IMR-90 (cell line): Measurements from ENCODE around the gene IRS2. TPM values are rescaled to one million over a fixed set of nuclear protein-coding genes. Genes with fewer than 3 reads are reported as not detected.

ENCODE experiments used
- ATAC-seq: fragments of 200-7000 bp; cut with Tn5 transposase; 2 replicates; pipeline ENCODE4 v1.9.1; 2020; ENCODE audit warnings: low read depth, mild to moderate bottlenecking, moderate library complexity
- BruUV-seq: library from RNA; stranded (reverse); fragments of 400-500 nt; replicated peaks from 2 replicates; lab custom pipeline; 2021; lab: Mats Ljungman, UMichigan
- CTCF ChIA-PET: fragments of 300-600 bp; formaldehyde crosslinking; extraction: SDS; loops from one replicate; lab custom pipeline; 2021; ENCODE audit warnings: antibody characterized with exemption; lab: Yijun Ruan, JAX
- POLR2A ChIA-PET: fragments of 300-600 bp; sonication (Branson Sonifier 250); formaldehyde crosslinking; loops from one replicate; lab custom pipeline; 2022; ENCODE audit warnings: antibody characterized with exemption; ENCODE audit not compliant: unreplicated experiment; lab: Charles Lee
- DNase-seq: peaks from one replicate; pipeline ENCODE4 v3.0.0; 2013
- H2AFZ ChIP-seq: replicated peaks from 2 replicates; pipeline ENCODE3; 2013; ENCODE audit warnings: low read length, mild to moderate bottlenecking; ENCODE audit not compliant: poor library complexity
- H2AK5ac ChIP-seq: 2 replicates; pipeline ENCODE4 v1.6.1; 2013; ENCODE audit warnings: low read depth, low read length, inconsistent platforms
- H2AK9ac ChIP-seq: replicated peaks from 2 replicates; pipeline ENCODE3; 2013; ENCODE audit warnings: mild to moderate bottlenecking, low read depth, low read length, moderate library complexity; ENCODE audit not compliant: poor library complexity
- H2BK120ac ChIP-seq: 2 replicates; pipeline ENCODE4 v1.6.1; 2013; ENCODE audit warnings: low read depth, low read length, inconsistent platforms
- H2BK15ac ChIP-seq: 3 replicates; pipeline ENCODE4 v1.6.1; 2013; ENCODE audit warnings: low read depth, low read length, inconsistent platforms
- H2BK20ac ChIP-seq: 2 replicates; pipeline ENCODE4 v1.6.1; 2013; ENCODE audit warnings: low read depth, mild to moderate bottlenecking, inconsistent platforms, low read length, moderate library complexity
- H2BK5ac ChIP-seq: 2 replicates; pipeline ENCODE4 v1.6.1; 2013; ENCODE audit warnings: mild to moderate bottlenecking, low read depth, low read length, inconsistent platforms; ENCODE audit not compliant: poor library complexity, severe bottlenecking
- H3K14ac ChIP-seq: replicated peaks from 2 replicates; pipeline ENCODE4 v1.6.1; 2013; ENCODE audit warnings: low read depth, low read length, inconsistent platforms
- H3K18ac ChIP-seq: 2 replicates; pipeline ENCODE4 v1.6.1; 2013; ENCODE audit warnings: low read depth, low read length, control low read depth
- H3K23ac ChIP-seq: 2 replicates; pipeline ENCODE4 v1.6.1; 2013; ENCODE audit warnings: low read depth, low read length, inconsistent platforms
- H3K27ac ChIP-seq: 2 replicates; pipeline ENCODE4 v1.5.1; 2013; ENCODE audit warnings: mild to moderate bottlenecking, control low read depth, low read length; ENCODE audit not compliant: insufficient read depth
- H3K27me3 ChIP-seq: 2 replicates; pipeline ENCODE4 v1.6.1; 2013; ENCODE audit warnings: low read length; ENCODE audit not compliant: control insufficient read depth, insufficient read depth
- H3K36me3 ChIP-seq: 2 replicates; pipeline ENCODE4 v1.6.1; 2013; ENCODE audit warnings: low read length, mixed read lengths; ENCODE audit not compliant: control insufficient read depth, insufficient read depth
- H3K4ac ChIP-seq: 2 replicates; pipeline ENCODE4 v1.6.1; 2013; ENCODE audit warnings: low read depth, low read length, inconsistent platforms
- H3K4me1 ChIP-seq: 2 replicates; pipeline ENCODE4 v1.6.1; 2013; ENCODE audit warnings: low read length, mixed read lengths; ENCODE audit not compliant: control insufficient read depth, insufficient read depth
- H3K4me2 ChIP-seq: 2 replicates; pipeline ENCODE4 v1.6.1; 2013; ENCODE audit warnings: low read depth, mild to moderate bottlenecking, control low read depth, low read length, moderate library complexity
- H3K4me3 ChIP-seq: 2 replicates; pipeline ENCODE4 v1.5.1; 2013; ENCODE audit warnings: low read depth, mild to moderate bottlenecking, control low read depth, low read length, moderate library complexity; ENCODE audit not compliant: insufficient read depth
- H3K56ac ChIP-seq: 2 replicates; pipeline ENCODE4 v1.6.1; 2013; ENCODE audit warnings: low read length, inconsistent platforms; ENCODE audit not compliant: insufficient read depth; ENCODE audit errors: extremely low read depth
- H3K79me1 ChIP-seq, 2 experiments: 2 replicates each; pipeline ENCODE4 v1.6.1; 2013; ENCODE audit warnings: low read length in 2 of 2, inconsistent platforms in 1 of 2, low read depth in 1 of 2
- H3K9ac ChIP-seq: 2 replicates; pipeline ENCODE4 v1.6.1; 2013; ENCODE audit warnings: low read depth, low read length, control low read depth
- H3K9me1 ChIP-seq: 2 replicates; pipeline ENCODE4 v1.6.1; 2013; ENCODE audit warnings: low read length, inconsistent platforms; ENCODE audit not compliant: insufficient read depth
- H3K9me3 ChIP-seq: 2 replicates; pipeline ENCODE4 v1.6.1; 2013; ENCODE audit warnings: low read length; ENCODE audit not compliant: control insufficient read depth, insufficient read depth
- H4K20me1 ChIP-seq: 2 replicates; pipeline ENCODE4 v1.6.1; 2013; ENCODE audit warnings: low read length, inconsistent platforms; ENCODE audit not compliant: insufficient read depth
- H4K5ac ChIP-seq: 2 replicates; pipeline ENCODE4 v1.6.1; 2013; ENCODE audit warnings: mild to moderate bottlenecking, low read depth, low read length, control low read depth
- H4K8ac ChIP-seq, 2 experiments: 2 replicates each; pipeline ENCODE4 v1.6.1; 2013; ENCODE audit warnings: low read depth in 2 of 2, low read length in 2 of 2, control low read depth in 1 of 2, inconsistent platforms in 1 of 2
- H4K91ac ChIP-seq: 2 replicates; pipeline ENCODE4 v1.6.1; 2013; ENCODE audit warnings: low read depth, low read length, inconsistent platforms; ENCODE audit not compliant: insufficient read depth
- BHLHE40 ChIP-seq: fragments of 150-350 bp; IDR thresholded peaks from 2 replicates; pipeline ENCODE4 v1.6.1; 2016; ENCODE audit warnings: mild to moderate bottlenecking, low read depth, low read length
- CEBPB ChIP-seq: IDR thresholded peaks from 2 replicates; pipeline ENCODE4 v1.6.1; 2012; ENCODE audit warnings: low read depth, low read length, improper control_type of control experiment
- CHD1 ChIP-seq: IDR thresholded peaks from 2 replicates; pipeline ENCODE4 v1.6.1; 2012; ENCODE audit warnings: low read depth, low read length, improper control_type of control experiment
- FOS ChIP-seq: fragments of 150-350 bp; IDR thresholded peaks from 2 replicates; pipeline ENCODE4 v1.6.1; 2016; ENCODE audit warnings: low read depth, low read length
- MAFK ChIP-seq: IDR thresholded peaks from 2 replicates; pipeline ENCODE4 v1.6.1; 2012; ENCODE audit warnings: low read depth, low read length, improper control_type of control experiment
- MAZ ChIP-seq: IDR thresholded peaks from 2 replicates; pipeline ENCODE4 v1.6.1; 2012; ENCODE audit warnings: low read depth, mild to moderate bottlenecking, low read length, improper control_type of control experiment, moderate library complexity, borderline replicate concordance
- MXI1 ChIP-seq: IDR thresholded peaks from 2 replicates; pipeline ENCODE4 v1.6.1; 2012; ENCODE audit warnings: low read depth, mild to moderate bottlenecking, low read length, moderate library complexity, borderline replicate concordance
- NFE2L2 ChIP-seq: fragments of 150-350 bp; IDR thresholded peaks from 2 replicates; pipeline ENCODE4 v1.6.1; 2016; ENCODE audit warnings: low read depth, mild to moderate bottlenecking, low read length
- POLR2A ChIP-seq: IDR thresholded peaks from 2 replicates; pipeline ENCODE4 v1.6.1; 2012; ENCODE audit warnings: mild to moderate bottlenecking, low read depth, low read length
- RAD21 ChIP-seq: IDR thresholded peaks from 2 replicates; pipeline ENCODE4 v1.6.1; 2012; ENCODE audit warnings: low read length, improper control_type of control experiment
- RCOR1 ChIP-seq: IDR thresholded peaks from 2 replicates; pipeline ENCODE4 v1.6.1; 2012; ENCODE audit warnings: mild to moderate bottlenecking, low read length, improper control_type of control experiment; ENCODE audit not compliant: insufficient replicate concordance
- RFX5 ChIP-seq: IDR thresholded peaks from 2 replicates; pipeline ENCODE4 v1.8.0; 2012; ENCODE audit warnings: low read depth, mild to moderate bottlenecking, low read length, moderate library complexity
- SMC3 ChIP-seq: fragments of 150-350 bp; IDR thresholded peaks from 2 replicates; pipeline ENCODE4 v1.6.1; 2016; ENCODE audit warnings: low read depth, mild to moderate bottlenecking, antibody characterized with exemption, low read length, moderate library complexity
- USF2 ChIP-seq: fragments of 150-350 bp; IDR thresholded peaks from 2 replicates; pipeline ENCODE4 v1.6.1; 2017; ENCODE audit warnings: mild to moderate bottlenecking, antibody characterized with exemption, low read length, low read depth
- WGBS, 2 experiments: methylation state at CpG; one replicate each; pipeline versions ENCODE4 v1.1.5 to v1.1.7; 2013; ENCODE audit warnings: missing lambda C conversion rate in 2 of 2; ENCODE audit not compliant: insufficient read length in 1 of 2; ENCODE audit errors: extremely low coverage in 2 of 2; 5-methylcytosine and 5-hydroxymethylcytosine counted together
- dilution Hi-C: fragments of 300-500 bp; cut with HindIII; formaldehyde crosslinking; loops from one replicate; pipeline ENCODE4 v1.14.3; 2018; ENCODE audit warnings: low sequenced_read_pairs; ENCODE audit not compliant: unreplicated experiment
- in situ Hi-C: fragments of 300-500 bp; cut with MboI; formaldehyde crosslinking; loops from 3 replicates; pipeline ENCODE4 v1.14.3; 2019; ENCODE audit warnings: low sequenced_read_pairs, inconsistent platforms, mixed read lengths
- intact Hi-C: fragments of 100-400 bp; cut with micrococcal nuclease; formaldehyde crosslinking; loops from 2 replicates; pipeline ENCODE4 v1.10.0; 2022
- polyA plus RNA-seq, 3 experiments: library from polyadenylated mRNA; depleted of rRNA; stranded (reverse); fragments of >200 nt; gene quantifications; 2 replicates each; pipeline ENCODE4 v1.2.3, GENCODE V29; 2012; ENCODE audit warnings: low replicate concordance in 1 of 3
- total RNA-seq: library from RNA; depleted of rRNA; stranded (reverse); fragments of >200 nt; gene quantifications from 2 replicates; pipeline ENCODE4 v1.2.3, GENCODE V29; 2012
- TF ChIP-seq, protein P1 (sequence below): fragments of 150-350 bp; IDR thresholded peaks from 2 replicates; pipeline ENCODE4 v1.6.1; 2016; ENCODE audit warnings: low read depth, mild to moderate bottlenecking, low read length, moderate library complexity, borderline replicate concordance

IRS2 gene
- total and polyA plus RNA-seq, 2 of the 4 experiments (the other 2 are of a cell fraction) = 0.36 to 1.4 TPM

DNA sequence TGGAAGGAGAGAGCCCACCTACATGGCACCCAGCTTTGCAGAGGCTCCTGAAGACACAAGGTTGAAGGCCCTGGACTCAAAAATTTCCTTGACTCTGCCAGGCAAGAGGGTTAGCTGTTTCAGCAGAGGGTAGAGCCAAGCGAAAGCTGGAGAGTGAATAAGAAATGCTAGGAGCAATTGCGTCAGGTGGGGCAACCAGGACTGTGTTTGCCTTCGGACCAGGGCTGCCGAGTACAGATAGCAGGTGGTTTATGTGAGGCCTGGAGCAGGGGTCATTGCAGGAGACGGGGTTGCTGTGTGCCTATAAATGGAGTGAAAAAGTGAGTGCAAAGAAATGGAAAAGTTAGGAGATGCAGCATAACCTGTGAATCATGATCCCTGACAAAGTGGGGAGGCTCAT is 59.1 kb downstream of the IRS2 start (continued):
- TF ChIP-seq RAD21 = no peak

- H3K27me3 ChIP-seq = peaks cover 51% of the 10 kb centered on the region
- H4K8ac ChIP-seq = no peak overlapping the region
- H3K4me1 ChIP-seq = no peaks in the 10 kb centered on the region
- ATAC-seq (no peak), DNase-seq (no peak)
- H3K18ac ChIP-seq = no peak overlapping the region
- H3K4me2 ChIP-seq = no peak overlapping the region
- no peak overlapping the region for H3K27ac ChIP-seq
- in situ Hi-C loops = no loop called here
- H3K9me1 ChIP-seq = no peaks in the 10 kb centered on the region
- no peak overlapping the region for H2AK5ac ChIP-seq
- intact Hi-C loops = no loop called here
- ChIA-PET POLR2A (no interaction called here), CTCF (no interaction called here)
- H2BK20ac ChIP-seq = no peak overlapping the region
- no peaks in the 10 kb centered on the region; the same call in 1 of the 2 replicates for H3K9me3 ChIP-seq
- dilution Hi-C loops = no loop called here
- H2BK120ac ChIP-seq = no peak overlapping the region
- H3K23ac ChIP-seq = no peak overlapping the region
- no peak overlapping the region for H2AK9ac ChIP-seq
- no peak overlapping the region for H4K5ac ChIP-seq
- H3K79me1 ChIP-seq = no peaks in the 10 kb centered on the region
- no peaks in the 10 kb centered on the region for H3K36me3 ChIP-seq
- BruUV-seq = no TSS peak
- WGBS, 2 experiments = 100% methylated on average over 1 of the region's 7 CpGs; no CpG with 5 or more reads in 1 of the 2 experiments
- H4K20me1 ChIP-seq = no peaks in the 10 kb centered on the region
- no peak overlapping the region for H3K56ac ChIP-seq
- H4K91ac ChIP-seq = no peak overlapping the region
- no peak overlapping the region for H3K9ac ChIP-seq
- H2AFZ ChIP-seq = no peak overlapping the region
- H3K14ac ChIP-seq = no peak overlapping the region
- H3K4me3 ChIP-seq = no peak overlapping the region
- no peak overlapping the region for H2BK5ac ChIP-seq
- H3K4ac ChIP-seq = no peak overlapping the region
- H2BK15ac ChIP-seq = no peak overlapping the region
- TF ChIP-seq SMC3 (no peak), MAZ (no peak), USF2 (no peak), MAFK (no peak), RFX5 (no peak), MXI1 (no peak), FOS (no peak), BHLHE40 (no peak), NFE2L2 (no peak), CEBPB (no peak), RCOR1 (no peak), POLR2A (no peak), CHD1 (no peak)
- TF ChIP-seq, protein P1, sequence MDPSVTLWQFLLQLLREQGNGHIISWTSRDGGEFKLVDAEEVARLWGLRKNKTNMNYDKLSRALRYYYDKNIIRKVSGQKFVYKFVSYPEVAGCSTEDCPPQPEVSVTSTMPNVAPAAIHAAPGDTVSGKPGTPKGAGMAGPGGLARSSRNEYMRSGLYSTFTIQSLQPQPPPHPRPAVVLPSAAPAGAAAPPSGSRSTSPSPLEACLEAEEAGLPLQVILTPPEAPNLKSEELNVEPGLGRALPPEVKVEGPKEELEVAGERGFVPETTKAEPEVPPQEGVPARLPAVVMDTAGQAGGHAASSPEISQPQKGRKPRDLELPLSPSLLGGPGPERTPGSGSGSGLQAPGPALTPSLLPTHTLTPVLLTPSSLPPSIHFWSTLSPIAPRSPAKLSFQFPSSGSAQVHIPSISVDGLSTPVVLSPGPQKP = no peak
Observed at GRCh38 chr13:109725995-109726637, 60.3 kb downstream of the IRS2 start.
